GM18511 (cell line): ENCODE measurements around the gene CEACAM19.
"Not testable (repeated sequence)": the region's sequence is repeated elsewhere in the genome, so short reads cannot be mapped to it uniquely, and the experiment has no call there.

ENCODE experiments used
- ATAC-seq: cut with Tn5 transposase; IDR thresholded peaks from one replicate; pipeline ENCODE4 v1.9.1; 2021; ENCODE audit warnings: mild to moderate bottlenecking, moderate library complexity; ENCODE audit not compliant: unreplicated experiment

The CEACAM19 gene

DNA sequence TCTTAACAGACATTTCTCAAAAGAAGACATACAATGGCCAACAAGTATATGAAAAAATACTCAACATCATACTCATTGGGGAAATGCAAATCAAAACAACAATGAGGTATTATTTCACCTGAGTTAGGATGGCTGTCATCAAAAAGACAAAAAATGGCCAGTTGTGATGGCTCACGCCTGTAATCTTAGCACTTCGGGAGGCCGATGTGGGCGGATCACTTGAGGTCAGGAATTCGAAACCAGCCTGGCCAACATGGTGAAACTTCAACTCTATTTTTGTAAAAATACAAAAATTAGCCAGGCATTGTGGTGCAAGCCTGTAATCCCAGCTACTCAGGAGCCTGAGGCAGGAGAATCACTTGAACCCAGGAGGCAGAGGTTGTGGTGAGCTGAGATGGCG, 49.7 kb downstream of the CEACAM19 start:
- ATAC-seq: no peak

DNA sequence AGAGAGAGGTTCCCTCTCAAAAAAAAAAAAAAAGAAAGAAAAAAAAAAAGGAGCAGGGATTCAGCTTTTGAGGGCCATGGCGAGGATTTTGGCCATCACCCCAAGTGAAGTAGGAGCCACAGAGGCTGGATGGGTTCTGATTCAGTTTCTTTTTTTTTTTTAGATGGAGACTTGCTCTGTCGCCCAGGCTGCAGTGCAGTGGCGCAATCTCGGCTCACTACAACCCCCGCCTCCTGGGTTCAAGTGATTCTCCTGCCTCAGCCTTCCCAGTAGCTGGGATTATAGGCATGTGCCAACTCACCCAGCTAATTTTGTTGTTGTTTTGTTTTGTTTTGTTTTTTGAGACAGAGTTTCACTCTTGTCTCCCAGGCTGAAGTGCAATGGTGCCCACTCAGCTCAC, 50.1 kb downstream of the CEACAM19 start:
- ATAC-seq: not testable (repeated sequence)

DNA sequence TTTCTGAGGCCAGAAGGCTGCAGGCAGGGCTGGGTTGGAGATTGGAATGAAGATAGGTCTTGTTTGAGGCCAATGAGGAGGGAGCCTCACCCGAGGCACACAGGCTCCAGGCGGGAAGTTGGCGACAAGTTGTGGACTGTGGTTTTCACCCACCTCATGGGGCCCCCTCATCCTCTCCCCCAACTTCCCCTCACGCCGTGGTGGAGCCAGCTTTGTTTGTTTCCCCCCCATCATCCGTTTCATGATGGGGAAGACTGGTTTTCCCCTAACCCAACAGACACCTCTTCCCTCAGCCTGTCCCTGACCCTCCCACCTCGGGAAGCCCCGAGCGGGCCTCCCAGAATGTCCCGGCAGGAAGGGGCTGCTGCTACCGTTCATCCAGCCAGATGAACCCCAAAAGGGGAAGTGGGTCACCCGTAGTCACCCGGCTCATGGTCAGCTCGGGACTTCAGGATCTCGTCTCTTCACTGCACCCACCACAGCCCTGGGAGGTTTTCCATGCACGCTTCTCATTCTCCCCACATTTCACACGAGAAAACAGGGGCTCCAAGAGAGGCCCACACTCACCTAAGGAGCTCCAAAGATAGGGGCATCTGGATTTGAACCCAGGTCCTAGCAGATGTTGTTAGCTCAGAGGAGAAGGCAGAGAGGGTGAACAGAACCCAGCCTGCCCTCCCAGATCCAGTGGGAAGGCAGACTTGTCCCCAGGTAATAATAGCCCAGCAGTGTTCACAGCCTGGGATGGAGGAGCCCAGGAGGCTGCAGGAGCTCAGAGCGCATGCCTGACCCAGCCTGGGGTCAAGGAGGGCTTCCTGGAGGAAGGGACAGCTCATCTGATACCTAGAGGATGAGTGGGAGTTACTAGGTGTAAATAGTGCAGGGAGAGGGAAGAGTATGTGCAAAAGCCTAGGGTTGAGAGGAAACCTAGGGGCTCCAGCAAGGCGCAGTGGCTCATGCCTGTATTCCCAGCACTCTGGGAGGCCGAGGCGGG, 51.1 kb downstream of the CEACAM19 start:
- no peak for ATAC-seq

DNA sequence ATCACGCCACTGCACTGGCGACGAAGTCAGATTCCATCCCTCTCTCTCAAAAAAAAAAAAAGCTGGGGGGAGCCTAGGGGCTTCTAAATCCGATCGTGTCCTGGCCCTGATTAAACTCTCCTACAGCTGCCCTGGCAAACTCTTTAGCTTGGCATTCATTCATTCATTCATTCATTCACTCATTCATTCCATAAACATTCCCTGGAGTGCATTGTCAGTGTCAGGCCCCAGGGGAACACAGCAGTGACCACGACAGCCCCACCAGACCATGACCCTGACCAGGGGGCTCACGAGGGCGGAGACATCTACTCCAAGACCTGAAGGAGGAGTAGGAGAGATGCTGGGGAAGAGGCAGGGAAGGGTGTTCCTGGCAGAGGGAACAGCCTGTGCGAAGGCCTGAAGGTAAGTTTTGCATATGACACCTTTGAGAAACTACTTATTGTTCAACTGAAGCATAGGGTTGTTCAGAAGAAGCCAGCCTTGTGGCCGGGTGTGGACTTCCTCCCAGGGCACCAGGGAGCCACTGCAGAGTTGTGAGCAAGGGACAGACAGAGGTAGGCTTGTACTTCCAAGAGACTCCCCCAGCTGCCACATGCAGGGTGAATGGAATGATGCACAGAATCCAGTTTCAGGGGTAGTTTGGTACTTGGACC, 52.1 kb downstream of the CEACAM19 start:
- ATAC-seq: peak; percentile 37

DNA sequence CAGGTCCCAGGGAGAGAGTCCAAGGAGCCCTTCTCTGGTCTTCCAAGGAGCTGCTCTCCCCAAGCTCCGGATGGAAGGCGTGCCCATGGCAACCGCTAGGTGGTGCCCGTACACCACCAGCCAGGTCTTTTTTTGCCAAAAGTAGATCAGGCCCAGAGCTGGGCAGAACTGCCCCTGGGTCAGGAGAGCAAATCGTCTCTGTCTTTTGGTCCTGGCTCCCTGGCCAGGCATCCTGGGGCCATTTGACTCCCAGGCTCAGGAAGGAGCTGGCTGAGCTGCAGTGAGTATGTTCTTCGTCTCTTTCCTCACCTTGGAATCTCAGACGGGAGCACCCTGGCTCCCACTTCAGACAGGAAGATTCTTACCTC, 52.7 kb downstream of the CEACAM19 start:
- ATAC-seq: peak; percentile 66

DNA sequence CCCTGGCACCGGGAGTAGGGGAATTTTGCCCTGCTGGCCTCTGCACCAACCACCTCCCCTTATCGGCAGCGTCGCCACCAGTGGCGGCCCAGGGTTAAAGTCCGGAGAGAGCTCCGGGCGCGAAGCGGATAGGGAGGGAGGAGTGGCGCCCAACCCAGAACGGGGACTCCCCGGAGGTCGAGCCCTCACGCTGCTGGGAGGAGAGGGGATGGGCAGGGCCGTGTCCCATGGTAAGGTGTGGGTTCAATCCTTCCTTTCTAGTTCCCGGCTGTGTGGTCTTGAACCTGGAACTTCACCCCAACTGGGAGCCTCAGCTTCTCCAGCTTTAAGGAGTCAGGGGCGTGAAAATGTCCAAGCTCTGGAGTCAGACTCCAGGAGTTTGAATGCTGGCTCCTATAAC, 54.0 kb downstream of the CEACAM19 start:
- no peak for ATAC-seq

DNA sequence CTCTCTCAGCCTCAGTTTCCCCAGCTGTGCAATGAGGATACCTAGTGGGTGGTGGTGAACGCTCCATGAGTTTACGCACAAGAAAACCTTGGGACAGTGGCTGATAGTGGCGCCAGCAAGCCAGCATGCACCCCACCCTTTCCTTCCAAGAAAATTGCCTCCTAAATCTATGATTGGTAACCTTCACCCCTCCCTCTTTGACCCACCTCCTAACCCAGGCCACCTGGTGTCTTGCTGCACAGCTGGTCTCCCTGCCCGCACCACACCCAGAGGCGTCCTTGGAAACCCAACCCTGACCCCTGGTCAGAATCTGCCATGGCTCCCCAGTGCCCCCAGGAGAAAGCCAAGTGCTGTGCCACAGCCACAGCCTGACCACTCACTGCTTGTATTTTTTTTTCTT, 54.4 kb downstream of the CEACAM19 start:
- no peak for ATAC-seq

DNA sequence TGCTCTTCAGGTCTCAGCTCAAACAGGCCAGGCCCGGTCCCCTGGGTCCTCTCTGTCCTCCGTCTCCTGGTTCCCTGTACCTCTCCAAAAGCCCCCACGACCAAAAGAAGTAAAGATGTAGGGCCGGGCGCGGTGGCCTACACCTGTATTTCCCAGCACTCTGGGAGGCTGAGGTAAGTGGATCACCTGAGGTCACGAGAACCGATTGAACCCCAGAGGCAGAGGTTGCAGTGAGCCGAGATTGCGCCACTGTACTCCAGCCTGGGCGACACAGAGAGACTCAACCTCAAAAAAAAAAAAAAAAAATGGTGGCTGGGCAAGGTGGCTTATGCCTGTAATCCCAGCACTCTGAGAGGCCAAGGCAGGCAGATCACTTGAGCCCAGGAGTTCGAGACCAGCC, 55.2 kb downstream of the CEACAM19 start:
- ATAC-seq: no peak

DNA sequence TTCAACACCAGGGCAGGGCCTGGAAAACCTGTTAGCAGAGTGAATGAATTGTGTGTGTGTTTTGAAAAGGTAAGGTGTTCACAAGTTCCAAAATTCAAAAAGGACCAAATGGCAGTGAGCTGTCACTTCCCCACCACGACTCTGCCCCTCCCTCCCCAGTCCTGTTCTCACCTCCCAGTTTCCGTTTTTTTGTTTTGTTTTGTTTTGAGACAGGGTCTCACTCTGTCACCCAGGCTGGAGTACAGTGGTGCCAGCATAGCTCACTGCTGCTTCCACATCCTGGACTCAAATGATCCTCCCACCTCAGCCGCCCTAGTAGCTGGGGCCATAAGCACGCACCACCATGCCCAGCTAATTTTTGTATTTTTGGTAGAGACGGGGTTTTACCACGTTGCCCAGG, 56.9 kb downstream of the CEACAM19 start:
- no peak for ATAC-seq

DNA sequence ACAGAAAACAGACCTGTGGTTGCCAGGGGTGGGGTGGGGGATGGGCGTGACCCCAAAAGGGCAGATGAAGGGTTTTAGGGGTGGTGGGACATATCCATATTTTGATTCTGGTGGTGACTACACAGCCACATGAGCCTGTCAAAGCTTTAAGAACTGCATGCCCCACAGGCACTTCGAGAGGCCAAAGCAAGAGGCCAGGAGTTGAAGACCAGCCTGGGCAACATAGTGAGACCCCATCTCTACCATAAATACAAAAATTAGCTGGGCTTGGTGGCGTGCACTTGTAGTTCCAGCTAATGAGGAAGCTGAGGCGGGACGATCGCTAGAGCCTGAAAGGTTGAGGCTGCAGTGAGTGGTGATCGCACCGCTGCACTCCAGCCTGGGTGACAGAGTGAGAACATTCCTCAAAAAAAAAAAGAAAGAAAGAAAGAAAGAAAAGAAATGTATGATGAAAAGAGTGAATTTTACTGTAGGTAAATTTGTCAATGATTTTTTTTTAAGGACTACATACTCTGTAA, 58.3 kb downstream of the CEACAM19 start:
- ATAC-seq: no peak

DNA sequence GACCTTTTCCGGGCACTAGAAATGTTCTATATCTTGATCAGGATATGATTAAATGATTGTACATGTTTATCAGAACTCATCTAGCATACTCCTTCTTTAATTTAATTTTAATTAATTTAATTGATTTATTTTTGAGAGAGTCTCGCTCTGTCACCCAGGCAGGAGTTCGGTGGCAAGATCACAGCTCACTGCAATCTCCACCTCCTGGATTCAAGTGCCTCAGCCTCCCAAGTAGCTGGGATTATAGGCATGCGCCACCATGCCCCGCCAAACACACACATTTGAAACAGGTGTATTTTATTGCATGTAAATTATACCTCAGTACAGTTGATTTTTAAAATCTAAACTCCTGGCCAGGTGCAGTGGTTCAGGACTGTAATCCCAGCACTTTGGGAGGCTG, 59.8 kb downstream of the CEACAM19 start:
- ATAC-seq: no peak

DNA sequence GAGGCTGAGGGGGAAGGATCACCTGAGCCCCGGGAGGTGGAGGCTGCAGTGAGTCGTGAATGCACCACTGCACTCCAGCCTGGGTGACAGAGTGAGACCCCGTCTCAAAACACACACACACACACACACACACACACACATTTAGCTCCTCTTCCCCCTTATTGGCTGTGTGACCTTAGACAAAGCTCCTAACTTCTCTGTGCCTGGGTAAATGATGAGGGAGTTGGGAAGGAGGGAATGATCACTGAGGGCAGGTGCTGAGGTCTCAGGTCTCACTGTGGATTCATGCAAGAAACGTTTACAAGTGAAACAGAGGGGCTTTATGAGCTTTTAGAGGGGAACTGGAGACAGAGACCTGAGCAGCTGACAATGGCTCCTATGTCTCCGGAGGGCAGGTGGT, 60.3 kb downstream of the CEACAM19 start:
- ATAC-seq: no peak

DNA sequence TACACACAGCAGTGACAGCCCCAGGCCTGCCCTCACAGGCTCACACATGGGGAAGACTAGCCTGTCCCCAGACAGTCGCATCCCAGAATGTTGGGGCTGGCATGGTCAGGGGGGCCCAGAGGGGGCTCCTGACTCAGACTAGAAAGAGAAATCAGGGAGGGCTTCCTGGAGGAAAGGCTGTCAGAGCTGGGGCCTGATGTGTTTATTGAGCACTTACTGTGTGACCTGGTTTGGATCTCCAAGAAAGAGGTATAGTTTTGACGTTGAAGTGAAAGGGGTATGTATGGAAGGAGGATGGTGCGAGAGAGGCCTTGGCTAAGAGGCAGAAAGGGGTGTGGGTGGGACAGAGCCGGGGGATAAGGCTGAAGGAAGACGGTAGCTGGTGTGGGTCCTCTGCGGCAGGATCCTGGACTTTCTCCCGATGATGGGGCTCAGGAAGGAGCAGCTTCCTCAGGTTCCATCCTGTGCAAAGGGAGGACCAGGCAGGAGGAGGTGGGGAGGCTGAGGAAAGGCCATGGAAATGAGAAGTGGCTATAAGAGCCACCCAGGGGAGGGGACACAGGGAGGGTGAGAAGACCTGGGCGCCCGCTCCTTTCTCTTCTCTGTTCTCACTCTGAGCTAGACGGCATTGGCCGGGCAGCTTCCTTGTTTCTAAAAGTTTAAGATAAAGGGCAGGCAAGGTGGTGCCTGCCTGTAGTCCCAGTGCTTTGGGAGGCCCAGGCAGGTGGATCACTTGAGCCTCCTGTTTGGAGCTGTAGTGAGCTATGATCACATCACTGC, 61.1 kb downstream of the CEACAM19 start:
- ATAC-seq: no peak
